ENCODE results near the gene CFB.

DNA sequence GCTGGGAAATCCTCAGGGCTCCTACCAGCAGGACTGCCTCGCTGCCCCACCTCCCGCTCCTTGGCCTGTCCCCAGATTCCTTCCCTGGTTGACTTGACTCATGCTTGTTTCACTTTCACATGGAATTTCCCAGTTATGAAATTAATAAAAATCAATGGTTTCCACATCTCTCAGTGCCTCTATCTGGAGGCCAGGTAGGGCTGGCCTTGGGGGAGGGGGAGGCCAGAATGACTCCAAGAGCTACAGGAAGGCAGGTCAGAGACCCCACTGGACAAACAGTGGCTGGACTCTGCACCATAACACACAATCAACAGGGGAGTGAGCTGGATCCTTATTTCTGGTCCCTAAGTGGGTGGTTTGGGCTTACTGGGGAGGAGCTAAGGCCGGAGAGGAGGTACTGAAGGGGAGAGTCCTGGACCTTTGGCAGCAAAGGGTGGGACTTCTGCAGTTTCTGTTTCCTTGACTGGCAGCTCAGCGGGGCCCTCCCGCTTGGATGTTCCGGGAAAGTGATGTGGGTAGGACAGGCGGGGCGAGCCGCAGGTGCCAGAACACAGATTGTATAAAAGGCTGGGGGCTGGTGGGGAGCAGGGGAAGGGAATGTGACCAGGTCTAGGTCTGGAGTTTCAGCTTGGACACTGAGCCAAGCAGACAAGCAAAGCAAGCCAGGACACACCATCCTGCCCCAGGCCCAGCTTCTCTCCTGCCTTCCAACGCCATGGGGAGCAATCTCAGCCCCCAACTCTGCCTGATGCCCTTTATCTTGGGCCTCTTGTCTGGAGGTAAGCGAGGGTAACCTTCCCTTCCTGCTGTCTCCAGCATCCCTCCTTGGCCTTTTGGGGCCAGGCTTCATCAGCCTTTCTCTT lies at the start of gene CFB:
- TF ChIP-seq POLR2A (IDR thresholded peaks at IDR 0.05): peak in 1 of 4 donors; percentile 46
- TF ChIP-seq, protein P1, sequence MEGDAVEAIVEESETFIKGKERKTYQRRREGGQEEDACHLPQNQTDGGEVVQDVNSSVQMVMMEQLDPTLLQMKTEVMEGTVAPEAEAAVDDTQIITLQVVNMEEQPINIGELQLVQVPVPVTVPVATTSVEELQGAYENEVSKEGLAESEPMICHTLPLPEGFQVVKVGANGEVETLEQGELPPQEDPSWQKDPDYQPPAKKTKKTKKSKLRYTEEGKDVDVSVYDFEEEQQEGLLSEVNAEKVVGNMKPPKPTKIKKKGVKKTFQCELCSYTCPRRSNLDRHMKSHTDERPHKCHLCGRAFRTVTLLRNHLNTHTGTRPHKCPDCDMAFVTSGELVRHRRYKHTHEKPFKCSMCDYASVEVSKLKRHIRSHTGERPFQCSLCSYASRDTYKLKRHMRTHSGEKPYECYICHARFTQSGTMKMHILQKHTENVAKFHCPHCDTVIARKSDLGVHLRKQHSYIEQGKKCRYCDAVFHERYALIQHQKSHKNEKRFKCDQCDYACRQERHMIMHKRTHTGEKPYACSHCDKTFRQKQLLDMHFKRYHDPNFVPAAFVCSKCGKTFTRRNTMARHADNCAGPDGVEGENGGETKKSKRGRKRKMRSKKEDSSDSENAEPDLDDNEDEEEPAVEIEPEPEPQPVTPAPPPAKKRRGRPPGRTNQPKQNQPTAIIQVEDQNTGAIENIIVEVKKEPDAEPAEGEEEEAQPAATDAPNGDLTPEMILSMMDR (IDR thresholded peaks at IDR 0.05): no peak
- peak in 2 of 4 donors; percentile 17 to 69 for TF ChIP-seq EP300 (IDR thresholded peaks at IDR 0.05)
